Mesenchymal stem cell (in vitro differentiated cells and primary cell): ENCODE results near the gene KLHL18.
A peak's percentile ranks its signal among the peaks of the same experiment; 100 is the strongest.

ENCODE experiments used
- DNase-seq: peaks from one replicate; pipeline ENCODE4 v3.0.0-alpha.2; 2013
- H2AFZ ChIP-seq: one replicate; pipeline ENCODE4 v1.6.1; 2013; ENCODE audit warnings: low read depth, mild to moderate bottlenecking, control low read depth, inconsistent platforms, low read length, moderate library complexity
- H2AK5ac ChIP-seq: 2 replicates; pipeline ENCODE4 v1.6.1; 2013; ENCODE audit warnings: low read length, moderate library complexity, mild to moderate bottlenecking, inconsistent platforms; ENCODE audit not compliant: severe bottlenecking
- H2BK120ac ChIP-seq: one replicate; pipeline ENCODE4 v1.6.1; 2013; ENCODE audit warnings: low read depth, mild to moderate bottlenecking, inconsistent platforms, low read length, moderate library complexity
- H2BK12ac ChIP-seq, 2 experiments: one replicate each; pipeline ENCODE4 v1.6.1; 2013; ENCODE audit warnings: inconsistent platforms in 2 of 2, low read length in 2 of 2, mild to moderate bottlenecking in 2 of 2, moderate library complexity in 2 of 2, control low read depth in 1 of 2
- H2BK15ac ChIP-seq: one replicate; pipeline ENCODE4 v1.6.1; 2013; ENCODE audit warnings: mild to moderate bottlenecking, low read depth, inconsistent platforms; ENCODE audit not compliant: poor library complexity, severe bottlenecking
- H2BK5ac ChIP-seq: 2 replicates; pipeline ENCODE4 v1.6.1; 2013; ENCODE audit warnings: low read depth, mild to moderate bottlenecking, low read length, control low read depth, inconsistent platforms; ENCODE audit not compliant: poor library complexity, severe bottlenecking
- H3K14ac ChIP-seq, 2 experiments: one replicate each; pipeline ENCODE4 v1.6.1; 2013; ENCODE audit warnings: inconsistent platforms in 2 of 2, low read length in 2 of 2, control low read depth in 1 of 2, mild to moderate bottlenecking in 1 of 2, moderate library complexity in 1 of 2
- H3K18ac ChIP-seq, 2 experiments: one replicate each; pipeline ENCODE4 v1.6.1; 2013; ENCODE audit warnings: inconsistent platforms in 2 of 2, low read length in 2 of 2, control low read depth in 1 of 2, low read depth in 1 of 2, mild to moderate bottlenecking in 1 of 2
- H3K23ac ChIP-seq, 2 experiments: one replicate each; pipeline ENCODE4 v1.6.1; 2013; ENCODE audit warnings: inconsistent platforms in 2 of 2, low read length in 2 of 2, mild to moderate bottlenecking in 2 of 2, moderate library complexity in 2 of 2, control low read depth in 1 of 2
- H3K27ac ChIP-seq: 2 replicates; pipeline ENCODE4 v1.5.1; 2013; ENCODE audit warnings: mild to moderate bottlenecking, moderate library complexity, low read length, control low read depth, inconsistent platforms; ENCODE audit not compliant: poor library complexity, severe bottlenecking
- H3K27me3 ChIP-seq, 2 experiments: 2 replicates each; pipeline versions ENCODE4 v1.6.1 to v1.7.0; 2013; ENCODE audit warnings: low read length in 2 of 2, mild to moderate bottlenecking in 2 of 2, moderate library complexity in 2 of 2, control low read depth in 1 of 2, inconsistent platforms in 1 of 2; ENCODE audit not compliant: control insufficient read depth in 1 of 2, insufficient read depth in 1 of 2
- H3K36me3 ChIP-seq, 2 experiments: 2 replicates each; pipeline versions ENCODE4 v1.6.1 to v1.7.0; 2013; ENCODE audit warnings: low read length in 2 of 2, control low read depth in 1 of 2, inconsistent platforms in 1 of 2, low read depth in 1 of 2, mild to moderate bottlenecking in 1 of 2; ENCODE audit not compliant: insufficient read depth in 2 of 2, control insufficient read depth in 1 of 2
- H3K4ac ChIP-seq, 2 experiments: one replicate each; pipeline ENCODE4 v1.6.1; 2013; ENCODE audit warnings: inconsistent platforms in 2 of 2, low read length in 2 of 2, mild to moderate bottlenecking in 2 of 2, moderate library complexity in 2 of 2, control low read depth in 1 of 2, low read depth in 1 of 2
- H3K4me1 ChIP-seq: 2 replicates; pipeline ENCODE4 v1.6.1; 2013; ENCODE audit warnings: low read depth, low read length, control low read depth; ENCODE audit not compliant: control insufficient read depth, insufficient read depth
- H3K4me2 ChIP-seq: 2 replicates; pipeline ENCODE4 v1.6.1; 2013; ENCODE audit warnings: low read length, mild to moderate bottlenecking, inconsistent platforms; ENCODE audit not compliant: poor library complexity, severe bottlenecking
- H3K4me3 ChIP-seq, 2 experiments: 2 replicates each; pipeline versions ENCODE4 v1.5.1 to v1.7.0; 2013; ENCODE audit warnings: low read length in 2 of 2, mild to moderate bottlenecking in 2 of 2, control low read depth in 1 of 2, low read depth in 1 of 2; ENCODE audit not compliant: insufficient read depth in 1 of 2
- H3K79me1 ChIP-seq: replicated peaks from 2 replicates; pipeline ENCODE4 v1.6.1; 2013; ENCODE audit warnings: mild to moderate bottlenecking, control low read depth, low read length, inconsistent platforms; ENCODE audit not compliant: poor library complexity, severe bottlenecking
- H3K9ac ChIP-seq: 2 replicates; pipeline ENCODE4 v1.7.0; 2013; ENCODE audit warnings: mild to moderate bottlenecking, low read length, moderate library complexity
- H3K9me3 ChIP-seq: 2 replicates; pipeline ENCODE4 v1.7.0; 2013; ENCODE audit warnings: mild to moderate bottlenecking, low read length; ENCODE audit not compliant: control insufficient read depth
- H4K8ac ChIP-seq: one replicate; pipeline ENCODE4 v1.6.1; 2013; ENCODE audit warnings: inconsistent platforms, mild to moderate bottlenecking, low read length, moderate library complexity
- H4K91ac ChIP-seq: one replicate; pipeline ENCODE4 v1.6.1; 2013; ENCODE audit warnings: mild to moderate bottlenecking, low read length, inconsistent platforms
- WGBS: methylation state at CpG from one replicate; pipeline ENCODE4 v1.1.7; 2013; ENCODE audit warnings: mixed read lengths; 5-methylcytosine and 5-hydroxymethylcytosine counted together

The KLHL18 gene

DNA sequence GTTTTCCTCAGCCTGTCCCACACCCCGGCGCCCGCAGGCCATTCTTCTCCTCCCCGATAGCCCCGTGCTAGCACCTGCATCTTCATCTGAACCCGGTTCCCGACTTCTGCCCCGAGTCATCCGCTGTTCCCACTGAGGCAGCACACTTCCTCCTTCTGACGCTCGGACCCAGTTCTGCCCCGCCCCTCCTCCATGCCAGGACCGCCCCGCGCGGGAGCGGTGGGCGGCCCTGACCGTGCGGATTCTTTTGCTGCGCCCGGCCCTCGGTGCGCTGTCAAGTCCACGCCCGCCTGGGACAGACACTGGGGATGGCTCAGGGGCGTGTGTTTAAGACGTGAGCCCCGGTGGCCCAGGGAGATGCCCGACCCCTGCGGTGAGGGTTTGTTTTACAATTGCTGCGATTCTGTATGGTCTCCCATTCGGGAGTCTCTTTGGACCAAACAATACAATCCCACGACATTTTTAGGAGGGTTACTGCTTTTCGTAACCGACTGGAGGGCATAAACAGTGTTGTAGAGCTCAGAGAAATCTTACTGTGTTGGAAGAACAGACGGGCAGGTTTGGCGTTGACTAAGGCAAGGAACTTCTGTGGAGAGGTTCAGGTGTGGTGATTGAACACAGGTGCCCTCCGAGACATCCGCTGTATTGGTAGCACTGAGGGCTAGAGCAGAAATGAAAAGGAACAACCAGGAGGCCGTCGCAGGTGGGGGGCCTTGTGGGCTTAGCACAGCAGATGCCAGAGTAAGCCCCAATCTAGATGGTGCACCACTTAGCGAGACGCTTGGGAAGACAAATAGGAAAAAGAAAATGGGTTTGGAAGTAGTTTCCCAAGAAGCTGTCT lies 98.8 kb downstream of the KLHL18 start:
- no peak overlapping the region for H2AK5ac ChIP-seq
- peak overlapping the region; percentile 77 for H2BK120ac ChIP-seq
- peak overlapping the region; percentile 97 for H4K91ac ChIP-seq
- H3K18ac ChIP-seq = peak overlapping the region; percentile 96 to 99
- peak overlapping the region; percentile 91 for H3K27ac ChIP-seq
- H3K9ac ChIP-seq = peak overlapping the region; percentile 99
- 8% methylated on average over 40 of the region's 44 CpGs for WGBS
- peak overlapping the region; percentile 90 to 93 for H3K4me3 ChIP-seq
- peak overlapping the region; percentile 86 for H3K4me2 ChIP-seq
- peak overlapping the region in 1 of 2 experiments; percentile 23 for H2BK12ac ChIP-seq
- peak overlapping the region; percentile 95 for H2BK15ac ChIP-seq
- H3K9me3 ChIP-seq = no peaks in the 10 kb centered on the region
- no peaks in the 10 kb centered on the region for H3K27me3 ChIP-seq
- H4K8ac ChIP-seq = peak overlapping the region; percentile 95
- H2AFZ ChIP-seq = peak overlapping the region; percentile 47
- peaks cover 15% of the 10 kb centered on the region for H3K4me1 ChIP-seq
- H3K4ac ChIP-seq = peak overlapping the region; percentile 36 to 99
- H3K23ac ChIP-seq = peak overlapping the region in 1 of 2 experiments; percentile 99
- peak; percentile 92 for DNase-seq
- H3K36me3 ChIP-seq = peaks cover 0 to 8% of the 10 kb centered on the region in 2 experiments
- H3K79me1 ChIP-seq = peaks cover 20% of the 10 kb centered on the region
- peak overlapping the region in 1 of 2 experiments; percentile 99 for H3K14ac ChIP-seq
- peak overlapping the region; percentile 67 for H2BK5ac ChIP-seq

DNA sequence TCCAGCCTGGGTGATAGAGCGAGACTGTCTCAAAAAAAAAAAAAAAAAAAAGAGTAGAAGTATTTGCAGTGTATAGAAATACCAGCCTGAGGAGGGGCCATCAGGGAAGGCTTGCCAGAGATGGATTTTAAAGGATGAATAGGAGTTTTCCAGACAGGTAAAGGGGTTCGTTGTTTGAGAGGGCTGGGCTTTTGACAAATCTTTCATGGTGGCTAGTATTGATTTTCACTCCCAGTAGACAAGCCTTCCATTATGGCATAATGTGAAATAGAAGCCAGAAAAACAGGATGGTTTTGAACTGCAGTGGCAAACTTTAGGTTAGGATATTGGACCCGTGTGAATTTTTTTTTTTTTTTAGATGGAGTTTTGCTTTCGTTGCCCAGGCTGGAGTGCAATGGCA lies 101.7 kb downstream of the KLHL18 start:
- no peak overlapping the region for H2AFZ ChIP-seq
- H2BK5ac ChIP-seq = no peak overlapping the region
- H3K9ac ChIP-seq = no peak overlapping the region
- no peak overlapping the region for H4K8ac ChIP-seq
- H2BK120ac ChIP-seq = no peak overlapping the region
- no peaks in the 10 kb centered on the region for H3K9me3 ChIP-seq
- H3K4me3 ChIP-seq = no peak overlapping the region
- no peak overlapping the region for H3K4me2 ChIP-seq
- peaks cover 20% of the 10 kb centered on the region for H3K79me1 ChIP-seq
- H3K4me1 ChIP-seq = peaks cover 13% of the 10 kb centered on the region
- peaks cover 0 to 19% of the 10 kb centered on the region in 2 experiments for H3K36me3 ChIP-seq
- H3K14ac ChIP-seq = no peak overlapping the region
- 96% methylated on average over 4 of the region's 4 CpGs for WGBS
- H3K23ac ChIP-seq = no peak overlapping the region
- H3K18ac ChIP-seq = no peak overlapping the region
- DNase-seq = no peak
- H3K27ac ChIP-seq = no peak overlapping the region
- no peak overlapping the region for H4K91ac ChIP-seq
- H2BK15ac ChIP-seq = no peak overlapping the region
- H3K27me3 ChIP-seq = no peaks in the 10 kb centered on the region
- H2BK12ac ChIP-seq = no peak overlapping the region
- no peak overlapping the region for H3K4ac ChIP-seq
- H2AK5ac ChIP-seq = no peak overlapping the region

DNA sequence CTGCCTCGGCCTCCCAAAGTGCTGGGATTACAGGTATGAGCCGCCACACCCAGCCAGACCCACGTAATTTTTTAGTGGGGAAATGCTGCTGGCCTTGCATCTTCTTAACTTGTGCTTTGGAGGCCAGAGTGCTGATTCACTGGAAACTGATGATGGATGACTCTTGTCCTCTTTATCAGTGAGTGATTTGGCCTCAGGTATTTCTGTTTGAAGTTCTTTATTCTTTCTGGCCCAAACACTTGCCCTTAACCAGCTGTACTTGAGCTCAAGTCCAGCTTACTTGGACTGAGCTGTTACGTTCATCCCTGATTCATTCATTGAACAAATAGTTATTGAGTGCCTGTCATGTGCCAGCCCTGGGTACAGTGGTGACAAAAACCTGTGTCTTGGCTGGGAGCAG lies 102.3 kb downstream of the KLHL18 start:
- H2BK12ac ChIP-seq = no peak overlapping the region
- peaks cover 11% of the 10 kb centered on the region for H3K4me1 ChIP-seq
- H3K4ac ChIP-seq = no peak overlapping the region
- no peak overlapping the region for H2BK15ac ChIP-seq
- no peaks in the 10 kb centered on the region for H3K9me3 ChIP-seq
- no peak overlapping the region for H4K8ac ChIP-seq
- no peak overlapping the region for H3K27ac ChIP-seq
- H3K79me1 ChIP-seq = peaks cover 17% of the 10 kb centered on the region
- H2AK5ac ChIP-seq = no peak overlapping the region
- H2BK5ac ChIP-seq = no peak overlapping the region
- no peak overlapping the region for H2AFZ ChIP-seq
- H3K27me3 ChIP-seq = no peaks in the 10 kb centered on the region
- no peak overlapping the region for H3K23ac ChIP-seq
- no peak overlapping the region for H3K4me3 ChIP-seq
- H3K36me3 ChIP-seq = peaks cover 0 to 19% of the 10 kb centered on the region in 2 experiments
- DNase-seq = no peak
- H3K18ac ChIP-seq = no peak overlapping the region
- H3K4me2 ChIP-seq = no peak overlapping the region
- no peak overlapping the region for H2BK120ac ChIP-seq
- H3K9ac ChIP-seq = no peak overlapping the region
- WGBS = 93% methylated on average over 4 of the region's 4 CpGs
- no peak overlapping the region for H3K14ac ChIP-seq
- no peak overlapping the region for H4K91ac ChIP-seq

DNA sequence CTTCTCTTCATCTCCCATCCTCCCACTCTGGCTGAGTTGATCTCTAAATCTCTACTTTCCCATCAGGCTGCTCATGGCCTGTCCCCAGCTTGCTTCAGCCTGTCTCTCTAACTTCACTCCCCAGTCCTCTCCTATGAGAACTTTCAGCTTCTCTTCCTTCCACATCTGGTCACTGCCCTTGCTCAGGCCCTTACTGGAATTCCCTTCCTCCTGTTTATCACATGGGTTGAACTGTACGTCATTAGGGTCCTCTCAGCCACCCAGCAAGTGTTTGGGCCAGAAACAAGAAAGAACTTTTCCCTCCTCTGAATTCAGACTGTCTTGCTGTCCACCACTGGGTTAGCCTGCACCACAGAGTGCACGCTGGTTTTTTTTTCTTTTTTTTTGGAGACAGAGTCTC lies 103.1 kb downstream of the KLHL18 start:
- no peak for DNase-seq
- Histone ChIP-seq H3K9ac (no peak overlapping the region), H3K79me1 (peaks cover 19% of the 10 kb centered on the region), H3K27me3 (no peaks in the 10 kb centered on the region), H4K91ac (no peak overlapping the region), H4K8ac (no peak overlapping the region), H3K4me2 (no peak overlapping the region), H2BK5ac (no peak overlapping the region), H3K9me3 (no peaks in the 10 kb centered on the region), H2AK5ac (no peak overlapping the region), H2BK12ac (no peak overlapping the region), H3K4me3 (no peak overlapping the region), H3K36me3 (peaks cover 0 to 19% of the 10 kb centered on the region in 2 experiments), H3K27ac (no peak overlapping the region), H2AFZ (no peak overlapping the region), H3K4ac (no peak overlapping the region), H2BK15ac (no peak overlapping the region), H3K4me1 (peaks cover 11% of the 10 kb centered on the region), H3K14ac (no peak overlapping the region), H2BK120ac (no peak overlapping the region), H3K23ac (peak overlapping the region in 1 of 2 experiments; percentile 16), H3K18ac (no peak overlapping the region)
- WGBS = 94% methylated on average over 2 of the region's 2 CpGs
